HG02973 (cell line): Measurements from ENCODE around the gene MYH1.
"Not testable (repeated sequence)": the region's sequence is repeated elsewhere in the genome, so short reads cannot be mapped to it uniquely, and the experiment has no call there.

Experiments
- ATAC-seq: cut with Tn5 transposase; IDR thresholded peaks from one replicate; pipeline ENCODE4 v1.9.1; 2021; ENCODE audit warnings: moderate library complexity; ENCODE audit not compliant: unreplicated experiment

MYH1 gene

DNA sequence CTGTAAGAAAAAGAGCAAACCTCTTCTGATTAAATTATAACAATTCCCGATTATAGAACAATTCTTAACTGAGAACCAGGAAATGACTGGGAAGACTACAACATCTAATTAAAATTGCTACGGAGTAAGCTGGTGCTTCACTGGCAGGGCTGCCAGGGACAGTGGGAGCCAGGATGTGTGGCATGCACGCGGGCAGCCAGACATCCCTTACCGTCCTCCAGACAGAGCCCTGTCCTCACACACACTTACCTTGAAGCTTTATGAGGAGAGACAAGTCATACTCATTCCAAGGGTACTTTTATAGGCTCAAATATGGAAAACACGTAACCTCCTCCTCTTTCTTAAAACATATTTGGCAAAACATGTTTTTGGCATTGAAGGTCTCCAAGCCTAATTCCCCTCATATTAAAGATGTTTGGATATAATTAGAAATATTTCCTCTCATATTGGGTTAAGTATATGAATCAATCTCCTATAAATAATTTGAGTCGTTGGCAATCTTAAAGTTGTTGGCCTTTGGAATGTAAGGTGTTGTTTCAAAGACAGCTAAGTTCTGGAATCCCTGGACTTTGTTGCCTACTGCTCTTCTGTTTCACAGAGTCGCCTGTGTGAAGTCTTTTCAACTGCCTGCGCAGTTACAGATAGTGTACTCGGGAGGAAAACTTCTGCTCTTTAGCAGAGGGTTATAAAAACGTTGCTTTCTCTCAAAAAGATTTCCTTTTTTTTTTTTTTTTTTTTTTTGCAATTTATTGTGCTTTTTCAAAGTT, at the start of gene MYH1:
TSS of gene MYH1 (minus strand) at position 272 of the 767 bp plus-strand sequence. CDS start 1,900 bp downstream, outside the sequence.
- no peak for ATAC-seq

DNA sequence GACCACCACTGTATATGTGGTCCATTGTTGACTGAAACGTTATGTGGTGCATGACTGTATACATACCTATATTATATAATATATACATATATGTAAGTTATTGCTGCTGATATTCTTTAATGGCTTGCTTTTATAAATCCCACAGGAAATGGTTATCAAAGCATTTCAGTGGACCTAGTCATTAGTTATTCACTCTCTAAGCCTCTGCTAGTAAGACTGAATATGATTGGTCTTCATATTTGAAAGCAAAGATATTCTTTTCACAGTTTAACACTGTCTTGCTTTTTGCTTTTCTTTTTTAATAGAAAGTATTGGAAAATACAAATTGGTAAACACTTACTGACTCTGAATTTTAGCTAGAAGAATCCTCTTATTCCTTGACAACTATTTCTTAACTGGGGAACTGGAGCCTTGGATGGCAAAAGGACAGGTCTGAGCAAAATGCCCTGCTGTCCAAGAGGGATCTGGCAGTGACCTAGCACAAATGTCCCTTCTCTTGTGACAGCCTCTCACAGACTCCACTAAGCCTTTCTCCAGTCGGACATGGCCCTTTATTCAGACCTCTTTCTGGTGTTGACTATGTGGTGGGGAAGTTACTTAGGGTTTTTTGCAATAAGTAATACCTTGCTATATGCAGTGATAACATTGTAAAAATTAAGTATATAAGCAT, 45.8 kb upstream of the MYH1 start:
- no peak for ATAC-seq

- ATAC-seq = no peak
Observed at GRCh38 chr17:10558049-10558448, 39.7 kb upstream of the MYH1 start.

- ATAC-seq = no peak
Observed at GRCh38 chr17:10557422-10557821, 39.1 kb upstream of the MYH1 start.

- ATAC-seq = no peak
Observed at GRCh38 chr17:10556301-10557005, 38.1 kb upstream of the MYH1 start.

GRCh38 chr17:10550014-10550413, 31.7 kb upstream of the MYH1 start:
- ATAC-seq = no peak

DNA sequence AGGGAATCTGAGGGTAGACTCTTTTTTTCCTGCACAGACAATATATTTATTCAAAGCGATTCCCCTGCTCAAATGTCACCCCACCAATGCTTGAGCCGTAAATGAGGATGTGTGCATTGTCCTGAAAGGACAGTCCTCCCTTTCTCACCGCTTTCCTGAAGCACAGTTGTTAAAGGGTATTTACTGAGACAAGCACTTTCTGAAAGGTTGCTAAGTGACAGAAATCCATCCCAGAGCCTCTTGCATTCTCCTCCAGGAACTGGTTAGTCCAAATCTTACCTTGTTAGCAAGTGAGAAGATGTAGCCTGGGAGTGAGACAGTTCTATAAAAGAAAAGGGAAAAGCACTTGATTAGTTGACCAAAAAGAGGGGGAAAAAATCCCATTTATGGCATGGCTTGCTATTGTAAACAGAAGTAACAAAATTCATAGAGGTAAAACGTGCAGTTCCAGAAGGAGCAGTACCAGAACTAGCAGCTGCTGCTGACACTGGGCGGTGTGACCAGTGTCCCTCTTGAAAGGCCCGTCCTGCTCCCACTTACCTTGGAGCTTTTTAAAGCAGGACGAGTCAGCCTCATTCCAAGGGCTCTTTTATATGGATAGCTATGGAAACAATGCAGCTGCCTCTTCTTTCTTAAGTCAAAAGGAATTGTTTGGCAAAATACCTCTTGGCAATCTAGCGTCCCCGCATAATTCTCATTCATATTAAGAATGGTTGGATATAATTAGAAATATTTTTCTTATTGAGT, 30.9 kb upstream of the MYH1 start, which contains the start of gene MYH2:
TSS of gene MYH2 (minus strand) at position 563 of the 747 bp plus-strand sequence. CDS start 1,738 bp downstream, outside the sequence.
- no peak for ATAC-seq

DNA sequence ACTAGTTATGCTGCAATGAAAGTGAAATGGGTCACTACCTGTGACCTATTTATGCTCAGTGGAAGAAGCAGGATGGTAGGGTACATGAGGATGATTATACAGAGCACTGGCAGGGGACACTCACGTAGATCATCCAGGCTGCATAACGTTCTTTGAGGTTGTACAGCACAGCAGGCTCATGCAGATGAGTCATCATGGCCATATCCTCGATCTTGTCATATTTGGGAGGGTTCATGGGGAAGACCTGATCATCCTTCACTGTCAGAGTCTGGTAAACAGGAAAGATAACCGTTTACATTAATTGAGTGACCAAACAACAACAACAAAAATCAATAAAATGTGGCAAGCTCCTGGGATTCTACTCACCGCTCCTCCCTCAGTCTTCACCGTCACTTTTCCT, 29.0 kb upstream of the MYH1 start:
- no peak for ATAC-seq

DNA sequence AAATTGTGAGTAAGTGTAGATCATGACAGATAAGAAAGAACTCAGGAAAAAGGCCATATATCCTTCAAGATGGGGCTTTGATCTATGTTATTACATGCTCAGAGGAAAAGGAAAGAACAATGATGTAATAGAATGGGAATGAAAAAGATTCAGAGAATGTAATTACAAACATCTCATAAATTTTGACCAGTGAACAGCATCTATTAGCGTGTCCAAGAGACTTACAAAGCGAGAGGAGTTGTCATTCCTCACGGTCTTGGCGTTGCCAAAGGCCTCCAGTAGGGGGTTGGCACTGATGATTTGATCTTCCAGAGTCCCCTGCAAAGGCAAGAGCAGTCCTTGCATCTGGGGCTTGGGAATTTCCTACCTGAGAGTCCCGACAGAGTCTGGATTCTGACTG, 25.1 kb upstream of the MYH1 start:
- ATAC-seq = not testable (repeated sequence)

- not testable (repeated sequence) for ATAC-seq
Observed at GRCh38 chr17:10541179-10541578, 22.8 kb upstream of the MYH1 start.

GRCh38 chr17:10532026-10532425, 13.7 kb upstream of the MYH1 start:
- ATAC-seq = no peak

DNA sequence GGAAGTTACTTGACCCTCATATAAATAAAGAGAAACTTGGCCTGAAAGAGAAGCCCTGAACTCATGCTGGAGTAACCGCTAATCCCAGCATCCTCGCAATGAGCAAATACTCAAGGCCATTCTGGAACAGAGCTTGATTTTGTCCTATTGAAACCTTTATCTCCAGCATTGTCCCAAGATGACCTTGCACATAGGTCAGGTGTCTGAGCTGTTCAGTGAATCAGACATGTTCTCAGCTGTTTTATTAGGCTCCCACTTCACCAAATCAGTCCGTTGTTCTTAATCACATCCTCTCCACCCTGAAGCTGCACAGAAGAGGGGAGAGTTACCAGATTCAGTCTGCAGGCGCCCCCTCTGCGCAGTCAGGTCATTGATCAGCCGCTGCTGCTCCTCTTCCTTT, 9.1 kb upstream of the MYH1 start:
- no peak for ATAC-seq

DNA sequence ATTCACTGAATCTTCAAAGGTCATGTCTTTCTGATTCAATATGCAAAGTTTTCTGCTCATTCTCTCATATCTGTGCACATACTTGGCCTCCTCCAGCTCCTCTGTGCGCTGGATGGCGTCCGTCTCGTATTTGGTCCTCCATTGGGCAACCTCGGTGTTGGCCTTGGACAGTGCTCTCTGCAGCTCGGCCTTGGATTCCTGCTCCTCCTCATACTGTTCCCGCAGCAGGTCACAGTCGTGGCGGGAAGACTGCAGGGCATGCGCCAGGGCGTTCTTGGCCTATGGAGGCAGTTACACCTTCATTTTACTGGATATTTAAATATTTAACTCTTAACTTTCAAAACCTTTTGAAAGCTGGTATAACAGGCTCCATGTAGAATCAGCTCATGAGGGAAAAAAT, 8.2 kb upstream of the MYH1 start:
- ATAC-seq = no peak

- ATAC-seq = no peak
Observed at GRCh38 chr17:10523064-10523463, 4.7 kb upstream of the MYH1 start.

- no peak for ATAC-seq
Observed at GRCh38 chr17:10521949-10522348, 3.6 kb upstream of the MYH1 start.

DNA sequence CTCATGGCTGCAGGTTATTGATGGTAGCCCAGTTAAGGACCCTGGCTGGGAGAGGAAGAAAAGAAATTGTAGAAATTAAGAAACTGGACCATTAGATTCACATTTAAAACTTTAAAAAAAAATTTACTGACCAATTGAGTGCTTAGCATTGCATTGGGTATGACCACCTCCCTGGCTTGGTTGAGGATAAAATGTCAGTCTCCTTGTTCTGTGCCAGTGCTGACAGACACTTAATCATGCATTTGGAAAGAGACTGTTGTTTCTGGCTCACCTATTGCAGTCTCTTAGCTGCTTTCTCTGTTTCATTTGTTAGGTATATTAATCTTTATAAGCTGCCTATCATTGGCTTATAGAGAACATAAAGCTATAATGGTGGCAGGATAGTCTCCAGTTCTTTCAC, 1.7 kb downstream of the MYH1 start:
- no peak for ATAC-seq

GRCh38 chr17:10516065-10516464, 2.3 kb downstream of the MYH1 start:
- ATAC-seq = no peak

DNA sequence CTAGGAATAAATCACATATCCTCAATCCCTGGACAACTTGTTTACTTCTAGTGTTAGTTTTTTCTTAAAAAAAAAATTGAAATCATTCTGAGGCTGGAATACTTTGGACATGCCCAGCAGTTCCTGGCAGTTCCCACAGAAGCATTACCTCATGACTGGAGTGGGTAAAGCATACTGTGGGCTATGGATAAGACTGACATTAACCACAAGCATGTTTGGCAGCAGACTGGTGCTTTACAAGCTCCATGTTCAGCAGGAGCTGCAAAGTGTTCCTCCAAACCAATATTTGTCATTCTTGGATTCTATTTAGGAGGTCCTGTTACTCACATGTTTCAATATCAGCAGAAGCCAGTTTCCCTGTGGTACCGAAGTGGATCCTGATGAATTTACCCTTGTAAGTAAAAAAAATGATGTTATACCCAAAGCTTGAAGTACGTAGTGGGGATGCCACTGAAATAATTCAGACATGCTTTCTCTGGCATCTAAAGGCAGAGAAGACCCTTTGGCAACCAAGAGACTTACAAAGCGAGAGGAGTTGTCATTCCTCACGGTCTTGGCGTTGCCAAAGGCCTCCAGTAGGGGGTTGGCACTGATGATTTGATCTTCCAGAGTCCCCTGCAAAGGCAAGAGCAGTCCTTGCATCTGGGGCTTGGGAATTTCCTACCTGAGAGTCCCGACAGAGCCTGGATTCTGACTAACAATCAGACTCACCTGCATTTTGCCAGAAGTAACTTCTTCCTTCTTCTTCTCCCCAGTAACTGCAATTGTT, 4.9 kb downstream of the MYH1 start:
- no peak for ATAC-seq

GRCh38 chr17:10512856-10513255, 5.5 kb downstream of the MYH1 start:
- ATAC-seq = no peak

- no peak for ATAC-seq
Observed at GRCh38 chr17:10499950-10500349, 18.4 kb downstream of the MYH1 start.
